OCI-M1 (cell line): ENCODE results near the gene ZBTB44.

Source experiments
- DNase-seq: peaks from one replicate; lab custom pipeline; 2025; lab: John Stamatoyannopoulos, UW

ZBTB44 gene

DNA sequence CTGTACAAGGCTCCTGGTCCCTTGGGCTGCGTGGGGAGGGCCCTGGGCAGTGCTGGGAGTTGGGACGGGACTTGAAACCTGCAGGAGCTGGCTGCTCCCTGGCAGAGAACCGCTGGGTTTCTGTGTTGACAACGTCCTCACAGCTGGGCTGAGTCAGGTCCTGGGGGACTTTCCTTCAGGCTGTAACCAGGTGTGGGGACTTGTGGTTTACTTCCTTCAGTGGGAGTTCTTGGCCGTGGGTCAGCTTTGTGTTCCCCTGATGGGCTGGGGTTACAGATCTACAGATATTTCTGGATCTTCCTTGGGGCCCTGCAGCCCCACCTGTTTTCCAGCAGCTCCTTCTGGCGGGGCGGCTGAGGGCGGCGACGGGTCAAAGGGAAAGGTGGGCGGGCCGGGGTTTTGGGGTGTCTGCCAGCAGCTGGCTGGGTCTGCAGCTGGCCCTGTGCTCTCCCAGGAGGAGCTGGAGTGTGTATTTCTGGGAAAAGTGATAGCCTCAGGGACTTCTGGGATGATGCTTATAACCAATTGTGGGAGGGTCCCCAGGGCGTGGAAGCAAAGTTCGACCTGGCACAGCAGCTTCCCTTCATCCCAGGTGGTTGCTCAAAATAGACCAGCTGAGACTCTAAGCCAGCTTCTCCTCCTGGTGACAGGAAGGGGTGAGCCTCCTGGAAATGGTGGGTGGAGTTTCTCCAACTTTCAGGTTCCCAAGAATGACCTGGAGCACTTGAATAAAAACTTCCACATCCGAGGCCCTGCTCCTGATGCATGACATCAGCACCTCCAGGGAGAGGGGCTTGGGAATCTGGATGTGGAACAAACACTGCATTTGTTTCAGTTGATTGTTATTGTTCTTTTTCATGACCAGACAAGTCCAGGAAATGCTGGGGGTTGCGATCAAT lies 136.0 kb downstream of the ZBTB44 start:
- no peak for DNase-seq

DNA sequence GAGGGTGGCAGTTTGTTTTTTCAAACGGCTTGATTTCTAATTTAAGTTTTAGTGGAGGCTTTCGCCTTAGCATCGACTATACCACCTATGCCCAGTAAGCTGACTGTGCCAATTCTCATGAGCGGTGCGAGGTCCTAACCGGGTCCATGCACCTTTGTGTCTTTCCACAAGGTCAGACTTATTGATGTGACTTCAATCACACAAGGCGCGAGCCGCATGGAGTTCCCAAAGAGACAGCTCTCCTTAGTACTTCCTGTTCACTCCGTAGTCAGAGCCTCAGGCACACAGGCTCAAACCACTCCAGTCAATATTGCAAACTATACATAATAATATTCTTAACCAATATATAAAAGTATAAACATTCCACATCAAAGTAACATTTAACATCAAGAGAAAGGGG lies 136.9 kb downstream of the ZBTB44 start:
- no peak for DNase-seq
